ENCODE data around the gene CCL13.

The CCL13 gene

DNA sequence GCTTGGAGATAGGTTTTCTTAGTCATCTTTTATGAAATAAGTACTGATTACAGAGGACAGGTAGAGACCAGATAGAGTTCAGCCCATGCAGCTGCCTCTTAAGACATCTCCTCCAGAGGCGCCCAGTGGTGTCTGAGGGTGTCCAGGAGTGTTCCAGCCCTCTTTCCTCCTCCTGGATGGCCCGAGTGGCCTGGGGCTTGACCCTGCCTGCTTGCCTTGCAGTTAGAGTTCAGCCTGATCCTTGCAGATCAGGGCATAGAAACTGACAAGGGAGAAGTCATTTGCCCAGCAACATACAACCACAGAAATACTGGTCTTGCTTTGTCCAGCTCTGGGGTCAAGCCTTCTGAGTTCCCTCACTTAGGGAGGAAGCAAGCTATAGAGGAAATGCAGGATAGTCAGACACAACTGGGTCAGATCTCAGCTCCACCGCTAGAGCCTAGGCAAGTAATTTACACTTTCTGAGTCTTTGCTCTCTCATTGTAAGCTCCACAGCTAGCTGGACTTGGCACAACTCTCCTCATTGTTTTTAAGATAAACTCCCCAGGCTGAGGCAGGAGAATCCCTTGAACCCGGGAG lies 10.3 kb downstream of the CCL13 start:
- no peak for DNase-seq (ENCODE audit: low read depth)
- no peak overlapping the region for H3K4me3 ChIP-seq (ENCODE audit: low read depth, low read length)
- TF ChIP-seq, protein P1, sequence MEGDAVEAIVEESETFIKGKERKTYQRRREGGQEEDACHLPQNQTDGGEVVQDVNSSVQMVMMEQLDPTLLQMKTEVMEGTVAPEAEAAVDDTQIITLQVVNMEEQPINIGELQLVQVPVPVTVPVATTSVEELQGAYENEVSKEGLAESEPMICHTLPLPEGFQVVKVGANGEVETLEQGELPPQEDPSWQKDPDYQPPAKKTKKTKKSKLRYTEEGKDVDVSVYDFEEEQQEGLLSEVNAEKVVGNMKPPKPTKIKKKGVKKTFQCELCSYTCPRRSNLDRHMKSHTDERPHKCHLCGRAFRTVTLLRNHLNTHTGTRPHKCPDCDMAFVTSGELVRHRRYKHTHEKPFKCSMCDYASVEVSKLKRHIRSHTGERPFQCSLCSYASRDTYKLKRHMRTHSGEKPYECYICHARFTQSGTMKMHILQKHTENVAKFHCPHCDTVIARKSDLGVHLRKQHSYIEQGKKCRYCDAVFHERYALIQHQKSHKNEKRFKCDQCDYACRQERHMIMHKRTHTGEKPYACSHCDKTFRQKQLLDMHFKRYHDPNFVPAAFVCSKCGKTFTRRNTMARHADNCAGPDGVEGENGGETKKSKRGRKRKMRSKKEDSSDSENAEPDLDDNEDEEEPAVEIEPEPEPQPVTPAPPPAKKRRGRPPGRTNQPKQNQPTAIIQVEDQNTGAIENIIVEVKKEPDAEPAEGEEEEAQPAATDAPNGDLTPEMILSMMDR (conservative IDR thresholded peaks at IDR 0.05; ENCODE audit: low read depth, low read length), result no peak

DNA sequence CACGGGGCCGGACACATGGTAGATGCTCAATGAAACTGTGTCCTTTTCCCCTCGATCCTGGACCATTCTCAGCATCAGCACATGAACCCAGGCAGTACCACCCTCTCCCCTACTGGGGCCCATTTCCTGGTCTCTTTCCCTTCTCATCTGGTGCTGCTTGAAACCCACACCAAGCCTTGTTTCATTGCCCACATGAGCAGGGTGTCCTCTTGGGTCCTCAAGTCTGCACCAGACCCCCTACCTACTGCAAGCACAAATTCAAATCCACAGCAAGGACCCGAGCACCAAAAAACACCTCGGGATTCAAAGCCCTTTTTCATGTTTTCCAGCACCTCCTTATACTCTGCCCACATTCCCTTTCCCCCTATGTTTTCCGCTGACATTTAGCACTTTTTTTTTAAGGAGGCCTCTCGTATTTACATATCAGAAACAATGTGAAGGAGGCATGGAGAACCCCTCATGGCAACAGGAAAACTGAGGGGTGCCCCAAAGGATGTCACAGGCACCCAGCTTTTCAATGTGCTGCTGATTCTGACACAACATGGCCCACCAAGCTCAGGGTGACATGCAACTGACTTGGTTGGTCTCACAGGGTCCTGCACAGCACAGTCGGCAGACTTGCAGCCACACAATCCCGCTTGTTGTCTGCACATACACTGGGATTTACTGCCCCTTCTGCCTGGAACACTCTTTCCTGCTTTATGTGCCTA lies 11.4 kb downstream of the CCL13 start:
- DNase-seq (ENCODE audit: low read depth), result no peak
- no peak overlapping the region for H3K4me3 ChIP-seq (ENCODE audit: low read depth, low read length)
- TF ChIP-seq, protein P1 (conservative IDR thresholded peaks at IDR 0.05; ENCODE audit: low read depth, low read length), result no peak

DNA sequence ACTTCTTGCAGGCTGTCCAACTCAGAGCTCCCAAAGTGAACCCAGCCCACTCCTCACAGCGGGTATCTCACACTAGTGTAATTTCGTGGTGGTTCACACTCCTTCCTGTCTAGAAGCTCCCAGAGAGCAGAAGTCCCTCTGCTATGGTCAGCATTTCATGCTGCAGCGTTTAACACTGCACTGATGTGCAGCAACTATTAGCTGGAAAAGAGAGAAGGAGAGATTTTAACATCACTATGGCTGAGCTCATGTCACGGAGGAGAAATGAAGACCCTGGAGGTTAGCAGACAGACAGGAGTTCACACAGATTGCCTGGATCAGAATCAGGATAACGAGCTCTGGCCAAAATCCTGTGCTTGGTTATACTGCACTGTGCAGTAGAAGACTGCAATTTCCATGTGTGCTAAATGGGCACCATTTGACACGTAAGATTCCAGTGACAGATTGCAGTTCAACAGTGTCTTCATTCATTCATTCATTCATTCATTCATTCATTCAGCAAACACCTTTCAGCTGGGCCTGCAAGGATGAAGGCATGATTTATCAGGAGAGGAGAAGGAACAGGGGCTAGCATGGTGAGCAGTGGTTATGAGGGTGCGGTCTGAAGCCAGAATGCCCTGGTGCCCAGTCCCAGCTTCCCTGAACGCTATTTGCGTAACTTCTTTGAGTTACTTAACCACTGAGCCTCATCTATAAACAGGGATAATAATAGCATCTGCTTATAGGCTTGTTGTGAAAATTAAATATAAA lies 12.1 kb downstream of the CCL13 start:
- H3K4me3 ChIP-seq (ENCODE audit: low read depth, low read length), result no peak overlapping the region
- TF ChIP-seq, protein P1 (conservative IDR thresholded peaks at IDR 0.05; ENCODE audit: low read depth, low read length), result no peak
- DNase-seq (ENCODE audit: low read depth), result no peak

DNA sequence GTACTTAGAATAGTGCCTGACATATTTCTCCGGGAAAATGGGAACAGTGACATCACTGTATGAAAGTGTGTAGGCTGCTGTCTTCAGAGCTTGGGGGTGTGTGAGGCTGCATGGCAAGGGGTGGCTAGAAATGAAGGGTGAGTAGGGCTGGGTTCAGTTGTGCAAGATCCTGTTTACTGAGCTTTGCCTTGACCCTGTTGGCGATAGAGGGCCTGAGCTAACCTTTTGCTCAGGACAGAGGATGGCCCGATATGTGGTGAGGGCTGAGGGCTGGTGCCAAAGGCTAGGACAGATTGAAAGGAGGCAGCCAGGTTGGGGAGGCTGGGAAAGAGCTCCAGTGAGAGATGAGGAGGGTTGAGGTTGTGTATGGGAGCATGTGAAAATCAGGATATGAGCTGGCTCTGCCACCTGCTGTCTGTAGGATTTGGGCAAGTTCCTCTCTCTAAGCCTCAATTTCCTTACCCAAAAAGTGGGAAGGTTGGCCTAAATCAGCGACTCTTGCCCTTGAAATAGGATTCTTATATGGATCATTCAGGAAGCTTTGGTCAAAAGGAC lies 12.7 kb downstream of the CCL13 start:
- H3K4me3 ChIP-seq (ENCODE audit: low read depth, low read length), result no peak overlapping the region
- TF ChIP-seq, protein P1 (conservative IDR thresholded peaks at IDR 0.05; ENCODE audit: low read depth, low read length), result no peak
- no peak for DNase-seq (ENCODE audit: low read depth)

DNA sequence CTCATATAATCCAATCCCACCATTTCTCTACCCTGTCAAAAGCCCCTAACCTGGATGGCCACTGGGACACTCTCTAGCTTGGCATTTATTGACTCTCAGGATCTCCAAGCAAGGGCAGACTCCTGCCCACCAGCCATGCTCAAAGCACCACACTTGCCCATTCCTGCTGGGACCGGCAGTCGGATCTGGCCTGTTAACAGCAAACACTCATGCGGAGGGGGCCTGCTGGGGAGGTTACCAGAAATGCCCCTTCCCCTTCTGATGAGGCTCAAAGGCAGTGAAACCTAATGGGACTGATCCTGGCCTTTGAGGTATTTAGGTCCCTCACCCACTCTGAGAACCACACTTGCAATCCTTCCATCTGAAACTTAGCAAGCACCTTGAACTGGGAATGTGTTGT lies 13.3 kb downstream of the CCL13 start:
- DNase-seq (ENCODE audit: low read depth), result no peak
- H3K4me3 ChIP-seq (ENCODE audit: low read depth, low read length), result no peak overlapping the region
- TF ChIP-seq, protein P1 (conservative IDR thresholded peaks at IDR 0.05; ENCODE audit: low read depth, low read length), result no peak

DNA sequence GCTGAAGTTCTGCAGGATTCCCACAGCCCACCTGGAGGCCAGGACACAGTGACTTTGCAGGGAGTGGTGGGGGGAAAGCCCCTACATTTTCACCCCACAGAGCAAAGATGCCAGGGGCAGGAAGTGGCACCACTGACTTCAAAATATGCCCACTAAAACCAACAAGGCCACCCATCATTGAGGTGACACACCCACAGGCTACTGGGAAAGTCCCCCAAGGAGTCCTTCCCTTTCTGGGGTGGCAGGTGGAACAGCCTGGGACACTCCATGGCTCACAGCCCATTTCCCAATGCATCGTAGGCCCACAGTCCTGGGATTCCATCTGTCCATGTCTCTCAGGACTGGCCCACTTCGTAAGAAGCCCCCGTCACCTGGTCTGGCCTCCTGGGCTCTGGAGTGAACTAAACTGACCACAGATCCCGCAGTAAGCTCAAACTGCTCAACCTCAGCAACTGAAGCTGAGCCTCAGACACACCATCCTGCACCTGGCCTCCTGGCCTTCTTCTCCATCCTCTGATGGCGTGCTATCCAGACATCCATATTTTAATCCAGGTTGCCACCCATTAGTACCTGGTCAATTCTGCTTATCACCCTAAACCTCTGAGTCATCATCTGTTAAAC lies 14.2 kb downstream of the CCL13 start:
- no peak for DNase-seq (ENCODE audit: low read depth)
- no peak overlapping the region for H3K4me3 ChIP-seq (ENCODE audit: low read depth, low read length)
- TF ChIP-seq, protein P1 (conservative IDR thresholded peaks at IDR 0.05; ENCODE audit: low read depth, low read length), result no peak

All from choroid plexus epithelial cell (primary cell).